Omental fat pad (tissue), 4 donors: ENCODE results near the gene DHRS1. TPM values are rescaled to one million over a fixed set of nuclear protein-coding genes. Genes with fewer than 3 reads are reported as not detected.

Experiments
- ATAC-seq: fragments of 150-250 bp; one replicate; pipeline ENCODE4 v1.9.1; 2016; ENCODE audit warnings: mild to moderate bottlenecking, moderate library complexity; ENCODE audit not compliant: low FRiP score
- DNase-seq: peaks from one replicate; pipeline ENCODE4 v3.0.0-alpha.2; 2019; ENCODE audit warnings: low spot score
- CTCF ChIP-seq, 3 donors: fragments of 450-650 bp; IDR thresholded peaks; one replicate each; pipeline ENCODE4 v1.5.1; 2016 to 2017; ENCODE audit warnings: antibody characterized with exemption in 3 of 3, mild to moderate bottlenecking in 3 of 3, moderate library complexity in 2 of 3
- total RNA-seq, 4 donors: library from RNA; depleted of rRNA; stranded (reverse); fragments of >200 nt; gene quantifications; one replicate each; pipeline ENCODE4 v1.1.0, GENCODE V29; 2016

Gene DHRS1
- total RNA-seq, 4 donors from 2014 or later, result 14.3 to 42.5 (median 23.7) TPM

DNA sequence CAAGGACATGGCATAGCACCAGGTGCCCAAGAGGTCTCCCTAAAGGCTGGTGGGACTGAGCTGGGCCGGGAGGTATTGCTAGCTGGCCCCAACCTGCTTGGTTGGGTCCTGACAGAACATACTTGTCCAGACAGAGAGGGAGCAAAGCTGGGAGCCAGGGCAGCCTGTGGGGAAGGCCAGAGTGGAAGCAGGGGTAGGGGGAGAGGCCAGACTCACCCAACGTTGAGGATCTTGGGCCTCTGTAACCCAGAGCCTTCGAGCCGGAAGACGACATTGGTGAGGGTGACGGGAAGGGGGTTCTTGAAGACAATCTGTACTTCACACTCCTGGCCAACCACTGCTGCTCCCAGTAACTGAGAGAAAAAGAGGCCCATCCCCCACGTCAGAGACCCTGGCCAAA is 45.6 kb downstream of the DHRS1 start:
- TF ChIP-seq CTCF (IDR thresholded peaks at IDR 0.05), result no peak
- no peak for ATAC-seq
- DNase-seq, result no peak

DNA sequence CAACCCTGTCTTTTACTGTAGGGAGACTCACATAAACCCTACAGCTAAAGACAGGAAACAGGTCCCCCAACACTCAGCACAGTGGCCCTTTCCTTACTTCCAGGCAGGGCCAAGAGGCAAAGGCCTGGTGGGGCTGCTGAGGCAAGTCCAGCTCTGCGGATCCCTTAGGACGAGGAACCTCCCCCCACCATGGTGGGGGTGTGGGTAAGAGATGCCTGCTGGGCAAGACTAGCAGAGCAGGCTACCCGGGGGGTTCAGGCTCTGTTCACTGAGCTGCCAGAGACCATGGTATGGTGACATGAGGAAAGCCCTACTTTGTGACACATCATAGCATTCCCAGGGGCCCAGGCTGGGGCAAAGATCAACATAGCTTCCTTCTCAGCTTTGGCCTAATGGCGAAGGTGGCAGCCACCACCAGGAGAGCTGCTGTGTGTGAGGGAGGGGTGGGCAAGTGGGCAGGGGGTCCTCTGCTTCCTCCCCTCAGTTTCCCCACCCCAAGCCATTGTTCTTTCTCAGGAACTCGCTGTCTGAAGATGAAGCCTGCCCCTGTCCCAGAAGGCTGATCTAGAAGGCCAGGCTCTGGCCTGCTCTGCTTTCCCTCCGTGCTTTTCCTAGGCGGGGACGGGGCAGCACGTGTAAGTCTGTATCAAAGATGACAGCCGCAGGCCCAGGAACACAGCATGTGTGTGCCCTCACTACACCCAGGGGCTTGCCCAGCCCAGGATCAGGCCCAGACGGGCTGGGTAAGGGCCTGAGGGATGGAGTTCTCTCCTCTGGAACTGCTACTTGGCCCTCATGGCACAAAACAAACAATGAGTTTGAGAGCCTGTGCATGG is 47.1 kb downstream of the DHRS1 start:
- ATAC-seq, result no peak
- TF ChIP-seq CTCF (IDR thresholded peaks at IDR 0.05), result no peak
- no peak for DNase-seq

- DNase-seq, result no peak
- TF ChIP-seq CTCF (IDR thresholded peaks at IDR 0.05), result no peak
- ATAC-seq, result no peak
Measured at GRCh38 chr14:24251880-24252288, 47.7 kb downstream of the DHRS1 start.

- DNase-seq (no peak), ATAC-seq (no peak)
- no peak for TF ChIP-seq CTCF (IDR thresholded peaks at IDR 0.05)
Measured at GRCh38 chr14:24250354-24250753, 49.2 kb downstream of the DHRS1 start.

GRCh38 chr14:24249230-24250021 is 50.2 kb downstream of the DHRS1 start:
- no peak for TF ChIP-seq CTCF (IDR thresholded peaks at IDR 0.05)
- ATAC-seq (no peak), DNase-seq (no peak)

DNA sequence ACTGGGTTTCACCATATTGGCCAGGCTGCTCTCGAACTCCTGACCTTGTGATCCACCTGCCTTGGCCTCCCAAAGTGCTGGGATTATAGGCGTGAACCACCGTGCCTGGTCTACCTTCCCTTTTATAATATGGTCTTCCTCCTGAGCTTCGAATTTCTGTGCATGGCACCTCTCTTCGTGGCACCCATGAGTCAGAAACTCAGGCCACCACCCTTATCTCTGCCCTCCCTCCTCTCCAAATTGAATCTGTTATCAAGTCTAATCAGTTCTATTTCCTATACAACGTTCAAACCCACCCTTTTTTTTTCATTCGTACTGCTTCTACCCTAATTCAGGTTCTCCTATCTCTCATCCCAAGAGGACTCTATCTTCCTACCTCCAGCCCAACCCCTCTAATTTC is 52.2 kb downstream of the DHRS1 start:
- no peak for ATAC-seq
- DNase-seq, result no peak
- no peak for TF ChIP-seq CTCF (IDR thresholded peaks at IDR 0.05)
